ENCODE data around the gene PRRG2. TPM values are rescaled to one million over a fixed set of nuclear protein-coding genes. Genes with fewer than 3 reads are reported as not detected.

Gene PRRG2
- total and polyA plus RNA-seq, 3 donors from 2014 or later, result 0.71 to 3.0 (median 1.9) TPM

GRCh38 chr19:49544154-49544553 is 37.0 kb upstream of the PRRG2 start:
- no peak for DNase-seq
- Histone ChIP-seq H3K9me3 (no peaks in the 10 kb centered on the region), H3K27me3 (no peaks in the 10 kb centered on the region), H3K4me1 (peaks cover 5% of the 10 kb centered on the region), H3K27ac (no peak overlapping the region), H3K36me3 (ENCODE audit: low read depth, missing control alignments) (no peaks in the 10 kb centered on the region), H3K4me3 (no peak overlapping the region)
- no peak for TF ChIP-seq POLR2A (IDR thresholded peaks at IDR 0.05)
- no peak for TF ChIP-seq CTCF (IDR thresholded peaks at IDR 0.05)
- WGBS, 2 donors, result 75 to 84% methylated on average over 5 of the region's 5 CpGs
- intact Hi-C loops (cut with DNase I; ENCODE audit: low total_unique reads), result no loop called here

GRCh38 chr19:49546825-49547565 is 34.1 kb upstream of the PRRG2 start:
- 6 to 8% methylated on average over 9 of the region's 9 CpGs for WGBS, 2 donors
- no peaks in the 10 kb centered on the region for H3K9me3 ChIP-seq
- intact Hi-C loops (cut with DNase I; ENCODE audit: low total_unique reads), result no loop called here

GRCh38 chr19:49549045-49549444 is 32.1 kb upstream of the PRRG2 start:
- intact Hi-C loops (cut with DNase I; ENCODE audit: low total_unique reads), result no loop called here
- Histone ChIP-seq H3K36me3 (ENCODE audit: low read depth, missing control alignments) (no peaks in the 10 kb centered on the region), H3K4me1 (peaks cover 11% of the 10 kb centered on the region), H3K27ac (no peak overlapping the region), H3K4me3 (no peak overlapping the region), H3K9me3 (no peaks in the 10 kb centered on the region), H3K27me3 (no peaks in the 10 kb centered on the region)
- 83 to 90% methylated on average over 13 of the region's 13 CpGs for WGBS, 2 donors
- TF ChIP-seq CTCF (IDR thresholded peaks at IDR 0.05) (no peak), POLR2A (IDR thresholded peaks at IDR 0.05) (no peak)
- no peak for DNase-seq

More at GRCh38 chr19:49546825-49547565, 34.1 kb upstream of the PRRG2 start:
- Histone ChIP-seq H3K36me3 (ENCODE audit: low read depth, missing control alignments) (no peaks in the 10 kb centered on the region), H3K4me1 (peaks cover 5% of the 10 kb centered on the region), H3K4me3 (no peak overlapping the region), H3K27ac (peak overlapping the region in 1 of 2 donors; percentile 32), H3K27me3 (no peaks in the 10 kb centered on the region)
- DNase-seq, result peak; percentile 93
- TF ChIP-seq CTCF (IDR thresholded peaks at IDR 0.05), result peak; percentile 88 to 96 (median 89)
- no peak for TF ChIP-seq POLR2A (IDR thresholded peaks at IDR 0.05)

GRCh38 chr19:49551531-49551930 is 29.6 kb upstream of the PRRG2 start:
- intact Hi-C loops (cut with DNase I; ENCODE audit: low total_unique reads), result no loop called here
- no peaks in the 10 kb centered on the region for H3K36me3 ChIP-seq (ENCODE audit: low read depth, missing control alignments)
- no peak overlapping the region for H3K4me3 ChIP-seq
- TF ChIP-seq CTCF (IDR thresholded peaks at IDR 0.05) (no peak), POLR2A (IDR thresholded peaks at IDR 0.05) (no peak)
- WGBS, 2 donors, result 89 to 90% methylated on average over 7 of the region's 7 CpGs
- DNase-seq, result no peak
- H3K4me1 ChIP-seq, result peaks cover 11% of the 10 kb centered on the region
- H3K27me3 ChIP-seq, result no peaks in the 10 kb centered on the region
- no peaks in the 10 kb centered on the region for H3K9me3 ChIP-seq
- H3K27ac ChIP-seq, result no peak overlapping the region

GRCh38 chr19:49552749-49553148 is 28.4 kb upstream of the PRRG2 start:
- WGBS, 2 donors, result 86 to 87% methylated on average over 11 of the region's 11 CpGs
- no peak overlapping the region for H3K4me3 ChIP-seq
- TF ChIP-seq POLR2A (IDR thresholded peaks at IDR 0.05), result no peak
- H3K4me1 ChIP-seq, result peaks cover 6% of the 10 kb centered on the region
- H3K9me3 ChIP-seq, result no peaks in the 10 kb centered on the region
- no peak for DNase-seq
- H3K36me3 ChIP-seq (ENCODE audit: low read depth, missing control alignments), result no peaks in the 10 kb centered on the region
- intact Hi-C loops (cut with DNase I; ENCODE audit: low total_unique reads), result no loop called here
- no peaks in the 10 kb centered on the region for H3K27me3 ChIP-seq
- no peak overlapping the region for H3K27ac ChIP-seq

Data from testis (tissue), 3 donors.